ENCODE results near the gene CDKAL1.

- TF ChIP-seq, protein P1, sequence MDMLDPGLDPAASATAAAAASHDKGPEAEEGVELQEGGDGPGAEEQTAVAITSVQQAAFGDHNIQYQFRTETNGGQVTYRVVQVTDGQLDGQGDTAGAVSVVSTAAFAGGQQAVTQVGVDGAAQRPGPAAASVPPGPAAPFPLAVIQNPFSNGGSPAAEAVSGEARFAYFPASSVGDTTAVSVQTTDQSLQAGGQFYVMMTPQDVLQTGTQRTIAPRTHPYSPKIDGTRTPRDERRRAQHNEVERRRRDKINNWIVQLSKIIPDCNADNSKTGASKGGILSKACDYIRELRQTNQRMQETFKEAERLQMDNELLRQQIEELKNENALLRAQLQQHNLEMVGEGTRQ (CRISPR knock-in tag; IDR thresholded peaks at IDR 0.05), result no peak
- TF ChIP-seq, protein P2, sequence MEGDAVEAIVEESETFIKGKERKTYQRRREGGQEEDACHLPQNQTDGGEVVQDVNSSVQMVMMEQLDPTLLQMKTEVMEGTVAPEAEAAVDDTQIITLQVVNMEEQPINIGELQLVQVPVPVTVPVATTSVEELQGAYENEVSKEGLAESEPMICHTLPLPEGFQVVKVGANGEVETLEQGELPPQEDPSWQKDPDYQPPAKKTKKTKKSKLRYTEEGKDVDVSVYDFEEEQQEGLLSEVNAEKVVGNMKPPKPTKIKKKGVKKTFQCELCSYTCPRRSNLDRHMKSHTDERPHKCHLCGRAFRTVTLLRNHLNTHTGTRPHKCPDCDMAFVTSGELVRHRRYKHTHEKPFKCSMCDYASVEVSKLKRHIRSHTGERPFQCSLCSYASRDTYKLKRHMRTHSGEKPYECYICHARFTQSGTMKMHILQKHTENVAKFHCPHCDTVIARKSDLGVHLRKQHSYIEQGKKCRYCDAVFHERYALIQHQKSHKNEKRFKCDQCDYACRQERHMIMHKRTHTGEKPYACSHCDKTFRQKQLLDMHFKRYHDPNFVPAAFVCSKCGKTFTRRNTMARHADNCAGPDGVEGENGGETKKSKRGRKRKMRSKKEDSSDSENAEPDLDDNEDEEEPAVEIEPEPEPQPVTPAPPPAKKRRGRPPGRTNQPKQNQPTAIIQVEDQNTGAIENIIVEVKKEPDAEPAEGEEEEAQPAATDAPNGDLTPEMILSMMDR (IDR thresholded peaks at IDR 0.05), result no peak
- TF ChIP-seq FOXK1 (CRISPR knock-in tag; IDR thresholded peaks at IDR 0.05), result no peak
- no peak for TF ChIP-seq PREB (CRISPR knock-in tag; IDR thresholded peaks at IDR 0.05; ENCODE audit: borderline replicate concordance)
- TF ChIP-seq, protein P3, sequence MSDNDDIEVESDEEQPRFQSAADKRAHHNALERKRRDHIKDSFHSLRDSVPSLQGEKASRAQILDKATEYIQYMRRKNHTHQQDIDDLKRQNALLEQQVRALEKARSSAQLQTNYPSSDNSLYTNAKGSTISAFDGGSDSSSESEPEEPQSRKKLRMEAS (CRISPR knock-in tag; IDR thresholded peaks at IDR 0.05), result no peak
- no peak for TF ChIP-seq ESRRA (CRISPR knock-in tag; IDR thresholded peaks at IDR 0.05; ENCODE audit: borderline replicate concordance)
These were observed 244.2 kb downstream of the CDKAL1 start for GRCh38 chr6:20778459-20778858.
